ENCODE measurements around the gene FBXW7. TPM values are rescaled to one million over a fixed set of nuclear protein-coding genes. Genes with fewer than 3 reads are reported as not detected.

The FBXW7 gene
- total and polyA plus RNA-seq, 2 donors (not counting 1 experiment from before 2014, with no cell fraction given), result 23.0 to 125 TPM

DNA sequence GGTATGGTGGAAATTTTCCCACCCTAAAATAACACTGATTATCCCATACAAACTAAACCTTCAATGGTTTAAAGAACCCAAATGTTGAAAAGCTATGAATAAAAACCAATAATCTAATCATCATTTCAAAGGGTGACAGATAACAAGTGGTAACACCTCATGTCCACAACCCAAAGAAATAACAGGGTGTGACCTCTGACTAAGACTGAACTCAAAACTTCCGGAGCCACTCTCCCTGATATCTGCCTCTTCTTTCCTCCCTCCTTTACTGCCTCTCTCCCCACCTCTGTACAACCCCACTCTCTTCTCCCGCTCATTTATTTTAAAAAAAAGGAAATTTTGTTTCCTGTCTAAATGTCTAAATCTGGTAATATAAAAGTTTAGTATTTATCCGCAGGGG lies 11.5 kb downstream of the FBXW7 start:
- peaks cover 38% of the 10 kb centered on the region for H4K20me1 ChIP-seq (ENCODE audit: control insufficient read depth, insufficient read depth, low read length, poor library complexity, severe bottlenecking)

DNA sequence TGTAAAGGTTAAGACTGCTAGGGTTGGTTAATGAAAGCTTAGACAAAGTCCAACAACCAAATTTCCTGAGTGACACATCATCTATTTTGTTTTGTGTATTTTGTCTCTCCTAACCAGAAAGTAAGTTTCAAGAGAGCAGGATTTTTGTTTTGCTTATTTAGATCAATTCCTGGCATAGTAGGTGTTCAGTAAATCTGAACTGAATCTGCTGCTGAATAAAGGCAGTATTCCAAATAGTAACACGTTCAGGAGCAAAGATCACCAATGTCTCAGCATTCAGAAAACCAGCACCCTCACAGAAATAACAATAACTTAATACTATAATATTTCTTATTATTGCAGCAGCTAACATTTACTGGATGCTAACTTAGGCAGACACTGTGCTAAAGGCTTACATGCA lies 12.2 kb downstream of the FBXW7 start:
- no CpG with 5 or more reads among the region's 1 CpG for WGBS (ENCODE audit: insufficient coverage)
- Histone ChIP-seq H3K36me3 (replicated peaks in 1 of 2; ENCODE audit: control extremely low read depth in 1 of 2, control insufficient read depth in 1 of 2, extremely low read depth in 1 of 2, insufficient read depth in 2 of 2, low read length in 1 of 2) (peaks cover 0 to 4% of the 10 kb centered on the region in 2 experiments), H2AFZ (ENCODE audit: insufficient read depth, low read depth, low read length, poor library complexity, severe bottlenecking) (no peak overlapping the region), H3K27me3 (replicated peaks in 1 of 4; ENCODE audit: control extremely low read depth in 1 of 4, control insufficient read depth in 3 of 4, insufficient read depth in 4 of 4, low read length in 3 of 4) (no peaks in the 10 kb centered on the region), H4K20me1 (ENCODE audit: control insufficient read depth, insufficient read depth, low read length, poor library complexity, severe bottlenecking) (peaks cover 38% of the 10 kb centered on the region), H3K4me2 (replicated peaks; ENCODE audit: low read depth, low read length, poor library complexity, severe bottlenecking) (no peak overlapping the region), H3K79me2 (ENCODE audit: control insufficient read depth, insufficient read depth, low read length) (peaks cover 96% of the 10 kb centered on the region), H3K9me3 (ENCODE audit: control extremely low read depth in 1 of 3, control insufficient read depth in 2 of 3, insufficient read depth in 1 of 3, low read length in 2 of 3) (no peaks in the 10 kb centered on the region), H3K9ac (ENCODE audit: low read length) (no peak overlapping the region), H3K4me1 (ENCODE audit: control insufficient read depth in 2 of 2, insufficient read depth in 2 of 2, low read length in 2 of 2) (peaks cover 4 to 9% of the 10 kb centered on the region in 2 donors), H3K27ac (ENCODE audit: low read length in 2 of 2) (no peak overlapping the region), H3K4me3 (ENCODE audit: control extremely low read depth in 1 of 5, extremely low read depth in 1 of 5, insufficient read depth in 1 of 5, low read depth in 2 of 5, low read length in 4 of 5) (no peak overlapping the region)
- H3K4me3 Mint-ChIP-seq, result no peak overlapping the region
- H3K27me3 Mint-ChIP-seq, result no peaks in the 10 kb centered on the region
- H3K4me1 Mint-ChIP-seq, result peaks cover 56% of the 10 kb centered on the region
- ATAC-seq (ENCODE audit: low read depth) (no peak), DNase-seq (no peak)
- intact Hi-C loops (cut with micrococcal nuclease), result no loop called here
- ChIA-PET POLR2A (interaction anchor here (1.0 kb wide), 1 partner anchor 43 kb away, joined by 3 read pairs; no protein-coding TSS in a partner anchor), CTCF (interaction anchor here (1.2 to 2.8 kb wide), 3 partner anchors 15 to 23 kb away, joined by 3 to 7 read pairs (median 4); no protein-coding TSS in a partner anchor)
- H3K9me3 Mint-ChIP-seq (ENCODE audit: insufficient read depth), result no peaks in the 10 kb centered on the region
- H3K27ac Mint-ChIP-seq, result no peak overlapping the region
- no peak for TF ChIP-seq EZH2 (IDR thresholded peaks at IDR 0.05; ENCODE audit: borderline replicate concordance, insufficient read depth, low read depth, low read length, poor library complexity, severe bottlenecking)
- TF ChIP-seq, protein P1, sequence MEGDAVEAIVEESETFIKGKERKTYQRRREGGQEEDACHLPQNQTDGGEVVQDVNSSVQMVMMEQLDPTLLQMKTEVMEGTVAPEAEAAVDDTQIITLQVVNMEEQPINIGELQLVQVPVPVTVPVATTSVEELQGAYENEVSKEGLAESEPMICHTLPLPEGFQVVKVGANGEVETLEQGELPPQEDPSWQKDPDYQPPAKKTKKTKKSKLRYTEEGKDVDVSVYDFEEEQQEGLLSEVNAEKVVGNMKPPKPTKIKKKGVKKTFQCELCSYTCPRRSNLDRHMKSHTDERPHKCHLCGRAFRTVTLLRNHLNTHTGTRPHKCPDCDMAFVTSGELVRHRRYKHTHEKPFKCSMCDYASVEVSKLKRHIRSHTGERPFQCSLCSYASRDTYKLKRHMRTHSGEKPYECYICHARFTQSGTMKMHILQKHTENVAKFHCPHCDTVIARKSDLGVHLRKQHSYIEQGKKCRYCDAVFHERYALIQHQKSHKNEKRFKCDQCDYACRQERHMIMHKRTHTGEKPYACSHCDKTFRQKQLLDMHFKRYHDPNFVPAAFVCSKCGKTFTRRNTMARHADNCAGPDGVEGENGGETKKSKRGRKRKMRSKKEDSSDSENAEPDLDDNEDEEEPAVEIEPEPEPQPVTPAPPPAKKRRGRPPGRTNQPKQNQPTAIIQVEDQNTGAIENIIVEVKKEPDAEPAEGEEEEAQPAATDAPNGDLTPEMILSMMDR (IDR thresholded peaks at IDR 0.05), result no peak

More for the DNA sequence above, 11.5 kb downstream of the FBXW7 start:
- H2AFZ ChIP-seq (ENCODE audit: insufficient read depth, low read depth, low read length, poor library complexity, severe bottlenecking), result no peak overlapping the region
- peaks cover 4 to 9% of the 10 kb centered on the region in 2 donors for H3K4me1 ChIP-seq (ENCODE audit: control insufficient read depth in 2 of 2, insufficient read depth in 2 of 2, low read length in 2 of 2)
- no peak overlapping the region for H3K4me2 ChIP-seq (replicated peaks; ENCODE audit: low read depth, low read length, poor library complexity, severe bottlenecking)
- H3K79me2 ChIP-seq (ENCODE audit: control insufficient read depth, insufficient read depth, low read length), result peaks cover 95% of the 10 kb centered on the region
- POLR2A ChIA-PET, result interaction anchor here (1.0 kb wide), 1 partner anchor 42 kb away, joined by 3 read pairs; no protein-coding TSS in a partner anchor
- no peak overlapping the region for H3K4me3 ChIP-seq (ENCODE audit: control extremely low read depth in 1 of 5, extremely low read depth in 1 of 5, insufficient read depth in 1 of 5, low read depth in 2 of 5, low read length in 4 of 5)
- peaks cover 0 to 4% of the 10 kb centered on the region in 2 experiments for H3K36me3 ChIP-seq (replicated peaks in 1 of 2; ENCODE audit: control extremely low read depth in 1 of 2, control insufficient read depth in 1 of 2, extremely low read depth in 1 of 2, insufficient read depth in 2 of 2, low read length in 1 of 2)
- TF ChIP-seq, protein P1 (IDR thresholded peaks at IDR 0.05), result no peak
- TF ChIP-seq EZH2 (IDR thresholded peaks at IDR 0.05; ENCODE audit: borderline replicate concordance, insufficient read depth, low read depth, low read length, poor library complexity, severe bottlenecking), result no peak
- H3K27me3 ChIP-seq (replicated peaks in 1 of 4; ENCODE audit: control extremely low read depth in 1 of 4, control insufficient read depth in 3 of 4, insufficient read depth in 4 of 4, low read length in 3 of 4), result no peaks in the 10 kb centered on the region
- H3K27ac Mint-ChIP-seq, result no peak overlapping the region
- H3K4me3 Mint-ChIP-seq, result no peak overlapping the region
- H3K9me3 ChIP-seq (ENCODE audit: control extremely low read depth in 1 of 3, control insufficient read depth in 2 of 3, insufficient read depth in 1 of 3, low read length in 2 of 3), result no peaks in the 10 kb centered on the region
- no peak for ATAC-seq (ENCODE audit: low read depth)
- H3K27ac ChIP-seq (ENCODE audit: low read length in 2 of 2), result no peak overlapping the region
- peaks cover 56% of the 10 kb centered on the region for H3K4me1 Mint-ChIP-seq
- WGBS (ENCODE audit: insufficient coverage), result no CpG with 5 or more reads among the region's 3 CpGs
- DNase-seq, result no peak
- H3K9me3 Mint-ChIP-seq (ENCODE audit: insufficient read depth), result no peaks in the 10 kb centered on the region
- CTCF ChIA-PET, result interaction anchor here (1.3 to 2.8 kb wide), 2 partner anchors 22 to 24 kb away, joined by 4 to 7 read pairs; no protein-coding TSS in a partner anchor
- no peak overlapping the region for H3K9ac ChIP-seq (ENCODE audit: low read length)
- H3K27me3 Mint-ChIP-seq, result no peaks in the 10 kb centered on the region
- intact Hi-C loops (cut with micrococcal nuclease), result no loop called here
